ENCODE measurements around the gene MALRD1.

- TF ChIP-seq POLR2A (IDR thresholded peaks at IDR 0.05) (no peak), CTCF (IDR thresholded peaks at IDR 0.05) (no peak)
Observed at GRCh38 chr10:19453967-19454366, 405.4 kb downstream of the MALRD1 start.

All from lower leg skin (tissue), 3 donors.